GM11168 (cell line): ENCODE measurements around the gene IQGAP1.
"Not testable (repeated sequence)": the region's sequence is repeated elsewhere in the genome, so short reads cannot be mapped to it uniquely, and the experiment has no call there.

Experiments used
- in situ Hi-C: fragments of 300-500 bp; cut with MboI; formaldehyde crosslinking; loops from one replicate; pipeline ENCODE4 v1.12.0; 2022; ENCODE audit warnings: low sequenced_read_pairs; ENCODE audit not compliant: unreplicated experiment

Gene IQGAP1

DNA sequence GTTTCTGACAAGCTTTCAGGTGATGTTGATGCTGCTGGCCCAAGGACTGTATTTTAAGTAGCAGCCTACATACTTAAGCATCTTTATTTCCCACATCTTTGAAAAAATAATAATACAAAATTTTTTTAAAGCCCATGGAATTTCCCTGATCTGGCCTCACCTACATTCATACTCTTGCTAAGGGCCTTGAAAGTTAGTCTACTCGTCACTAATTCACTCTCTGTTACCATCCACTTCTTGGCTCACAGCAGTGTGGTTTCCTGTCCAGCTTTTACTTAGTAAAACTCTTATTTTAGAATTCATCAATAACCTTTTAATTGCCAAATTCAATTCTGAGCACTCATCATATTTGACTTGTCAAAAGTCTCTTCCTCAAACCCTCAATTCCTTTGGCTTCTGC, 82.4 kb downstream of the IQGAP1 start:
- in situ Hi-C loops: loop anchor here (10.0 kb wide), 1 partner anchor 146 kb away; no protein-coding TSS in a partner anchor

- in situ Hi-C loops: loop anchor here (10.0 kb wide), 1 partner anchor 146 kb away; no protein-coding TSS in a partner anchor
Measured at GRCh38 chr15:90471126-90471525, 83.1 kb downstream of the IQGAP1 start.

- in situ Hi-C loops: loop anchor here (10.0 kb wide), 1 partner anchor 147 kb away; no protein-coding TSS in a partner anchor
Measured at GRCh38 chr15:90471769-90472168, 83.7 kb downstream of the IQGAP1 start.

GRCh38 chr15:90478846-90479481, 90.9 kb downstream of the IQGAP1 start:
- in situ Hi-C loops: loop anchor here (10.0 kb wide), 1 partner anchor 154 kb away; no protein-coding TSS in a partner anchor

DNA sequence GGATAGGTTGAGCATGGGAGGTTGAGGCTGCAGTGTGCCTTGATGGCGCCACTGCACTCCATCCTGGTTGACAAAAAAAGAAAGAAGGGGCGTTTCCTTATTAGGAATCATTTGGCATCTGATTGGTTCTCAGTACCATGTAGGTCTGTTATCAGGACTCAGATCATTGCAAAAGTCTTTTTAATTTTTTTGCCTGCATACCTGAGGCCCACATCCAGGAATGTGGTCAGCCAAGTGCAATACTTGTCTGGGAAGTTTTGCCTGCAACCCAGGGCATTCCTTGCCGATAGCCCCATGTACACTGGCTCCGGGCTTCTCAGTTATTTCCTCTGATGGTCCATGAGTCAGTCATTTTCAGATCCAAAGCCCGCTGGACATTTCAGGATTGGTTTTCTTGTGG, 91.6 kb downstream of the IQGAP1 start:
- in situ Hi-C loops: loop anchor here (10.0 kb wide), 1 partner anchor 155 kb away; no protein-coding TSS in a partner anchor

DNA sequence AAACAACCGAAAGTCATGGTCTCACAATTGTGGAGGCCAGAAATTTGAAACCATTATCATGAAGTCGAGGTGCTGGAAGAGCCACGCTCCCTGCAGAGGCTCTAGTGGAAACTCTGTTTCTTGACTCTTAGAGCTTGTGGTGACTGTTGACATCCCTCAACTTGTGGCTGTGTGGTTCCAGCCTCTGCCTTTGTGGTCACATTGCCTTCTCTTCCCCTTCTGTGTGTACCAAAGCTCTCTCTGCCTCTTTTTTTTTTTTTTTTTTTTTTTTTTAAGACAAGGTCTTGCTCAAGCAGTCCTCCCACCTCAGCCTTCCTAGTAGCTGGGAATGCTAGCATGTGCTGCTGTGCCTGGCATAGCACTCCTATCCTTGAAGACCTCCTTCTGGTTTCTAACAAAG, 93.0 kb downstream of the IQGAP1 start:
- in situ Hi-C loops: no loop called here

DNA sequence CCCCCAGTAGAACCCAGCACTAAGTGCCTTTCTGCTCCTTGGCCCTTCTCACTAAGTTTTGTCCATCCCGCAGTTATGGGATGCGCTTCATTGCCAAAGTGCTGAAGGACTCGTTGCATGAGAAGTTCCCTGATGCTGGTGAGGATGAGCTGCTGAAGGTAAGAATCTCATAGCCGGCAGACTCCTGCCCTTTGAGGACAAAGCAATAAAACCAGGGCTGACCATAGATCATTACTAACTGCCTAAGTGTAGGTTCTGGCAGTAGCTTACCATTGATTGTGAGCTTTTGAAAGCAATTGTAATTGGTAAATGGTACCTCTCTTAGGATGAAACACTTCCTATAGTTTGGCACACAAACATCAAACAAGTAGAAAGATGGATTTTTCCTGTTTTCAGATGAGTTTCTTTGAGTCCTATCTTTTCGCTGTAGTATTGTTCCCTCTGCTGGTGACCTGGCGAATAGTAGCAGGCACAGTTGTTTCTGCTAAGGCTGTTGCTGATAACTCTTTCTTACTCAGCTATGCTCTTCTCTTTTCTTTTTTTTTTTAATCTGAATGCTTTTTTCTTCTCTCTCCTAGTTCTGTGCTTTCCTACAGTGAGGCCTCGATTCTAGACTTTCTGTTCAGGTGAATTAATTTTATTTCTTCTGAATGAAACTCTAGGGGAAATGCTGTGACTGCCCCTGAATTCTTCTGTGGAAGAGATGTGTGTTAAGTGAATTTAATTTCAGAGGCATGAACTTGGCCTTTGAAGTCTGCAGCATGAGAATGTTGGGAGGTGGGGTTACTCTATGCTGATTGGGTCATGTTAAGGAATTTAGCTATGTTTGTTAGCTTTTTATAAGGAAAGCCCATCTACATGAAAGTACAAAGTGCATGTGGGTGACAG, 94.3 kb downstream of the IQGAP1 start:
- in situ Hi-C loops: no loop called here

- in situ Hi-C loops: no loop called here
Measured at GRCh38 chr15:90483012-90483307, 94.9 kb downstream of the IQGAP1 start.

DNA sequence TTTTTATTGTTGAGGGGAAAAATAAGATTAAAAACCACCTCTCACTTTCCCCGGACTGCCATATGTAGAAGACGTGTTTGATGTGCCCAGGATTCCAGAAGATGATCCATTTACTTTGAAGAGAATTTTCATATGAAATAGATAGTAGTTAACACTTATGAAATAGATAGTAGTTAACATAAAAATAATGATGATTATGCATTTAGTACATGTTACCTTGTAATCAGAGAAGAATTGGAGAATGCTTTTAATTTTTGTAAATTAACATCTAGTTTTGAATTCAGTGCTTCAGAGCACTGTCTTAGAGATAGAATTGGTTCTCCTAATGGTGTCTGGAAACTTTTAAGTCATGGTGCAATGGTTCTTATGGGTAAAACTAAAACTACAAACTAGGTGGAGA, 95.6 kb downstream of the IQGAP1 start:
- in situ Hi-C loops: no loop called here

DNA sequence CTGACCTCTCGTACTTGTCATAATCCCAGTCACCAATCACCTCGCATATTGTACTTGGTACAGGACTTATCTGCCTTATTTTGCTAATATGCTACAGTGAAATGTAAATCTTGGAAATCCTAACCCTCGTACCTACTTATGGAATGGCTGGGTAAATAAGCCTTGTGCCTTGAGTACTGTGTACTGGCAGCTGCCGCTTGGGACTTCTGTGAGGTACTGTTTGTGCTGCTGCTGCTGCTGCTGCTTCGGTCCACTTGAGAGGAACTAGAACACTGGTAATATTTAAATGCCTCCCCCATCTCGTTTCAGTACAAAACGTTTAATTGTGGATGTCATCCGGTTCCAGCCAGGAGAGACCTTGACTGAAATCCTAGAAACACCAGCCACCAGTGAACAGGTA, 99.1 kb downstream of the IQGAP1 start:
- in situ Hi-C loops: no loop called here

GRCh38 chr15:90489514-90489913, 101.5 kb downstream of the IQGAP1 start:
- in situ Hi-C loops: no loop called here

- in situ Hi-C loops: no loop called here
Measured at GRCh38 chr15:90489944-90490343, 101.9 kb downstream of the IQGAP1 start.

DNA sequence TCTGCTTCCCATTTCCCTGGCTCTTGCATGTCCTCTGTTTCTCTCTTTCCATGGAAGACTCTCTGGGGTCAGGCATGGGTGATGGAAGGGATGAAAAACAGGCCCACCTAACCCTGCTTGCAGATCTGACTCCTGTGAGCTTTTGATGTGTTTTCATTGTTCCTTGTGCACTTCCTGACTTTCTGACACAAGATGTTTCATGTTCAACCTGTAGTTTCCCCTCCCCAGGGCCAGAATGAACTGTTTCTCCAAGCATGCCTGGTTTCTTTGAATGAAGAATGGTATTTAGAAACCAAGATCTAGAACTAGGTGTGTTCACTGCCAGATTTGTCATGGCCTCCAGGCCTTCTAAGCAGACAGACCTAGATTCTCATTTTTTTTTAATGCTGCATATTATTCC, 105.6 kb downstream of the IQGAP1 start:
- in situ Hi-C loops: no loop called here

GRCh38 chr15:90495067-90495466, 107.0 kb downstream of the IQGAP1 start:
- in situ Hi-C loops: no loop called here

DNA sequence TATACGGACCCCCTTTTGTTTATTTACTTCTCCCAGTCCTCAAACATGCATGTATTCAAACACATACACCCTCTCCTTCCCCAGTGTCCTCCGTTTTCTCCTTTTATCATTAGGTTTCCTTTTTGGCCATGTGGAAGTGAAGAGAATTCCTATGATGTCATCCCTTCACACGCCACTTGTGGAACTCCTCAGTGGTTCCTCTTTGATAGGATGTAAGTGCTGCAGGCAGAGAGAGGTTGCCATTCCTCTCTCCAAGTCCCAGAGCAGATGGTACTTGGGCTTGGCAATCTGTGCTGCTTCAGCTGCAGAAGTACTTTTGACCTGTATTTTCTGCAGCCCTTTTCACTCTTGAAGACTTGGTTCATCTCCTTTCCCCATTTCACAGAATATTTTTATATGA, 108.7 kb downstream of the IQGAP1 start:
- in situ Hi-C loops: no loop called here

DNA sequence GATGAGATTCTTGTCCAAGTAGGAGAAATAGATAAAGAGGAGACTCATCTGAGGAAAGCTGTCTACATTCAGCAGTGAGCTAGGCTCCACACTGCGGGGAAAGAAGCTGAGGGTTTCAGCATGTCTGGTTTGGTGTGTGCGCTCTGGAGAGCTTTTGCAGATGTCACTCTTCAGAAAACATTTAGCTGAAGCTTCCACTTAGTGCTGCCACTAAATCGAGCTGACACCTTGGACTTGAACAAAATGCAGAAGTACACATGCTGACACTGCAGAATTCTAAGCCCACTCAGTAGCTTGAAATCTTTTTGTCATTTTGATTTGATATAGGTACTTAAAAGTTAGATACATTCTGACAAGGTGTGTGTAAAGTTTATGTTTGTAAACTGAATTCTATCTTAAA, 109.3 kb downstream of the IQGAP1 start:
- in situ Hi-C loops: no loop called here

- in situ Hi-C loops: no loop called here
Measured at GRCh38 chr15:90497912-90498311, 109.9 kb downstream of the IQGAP1 start.

DNA sequence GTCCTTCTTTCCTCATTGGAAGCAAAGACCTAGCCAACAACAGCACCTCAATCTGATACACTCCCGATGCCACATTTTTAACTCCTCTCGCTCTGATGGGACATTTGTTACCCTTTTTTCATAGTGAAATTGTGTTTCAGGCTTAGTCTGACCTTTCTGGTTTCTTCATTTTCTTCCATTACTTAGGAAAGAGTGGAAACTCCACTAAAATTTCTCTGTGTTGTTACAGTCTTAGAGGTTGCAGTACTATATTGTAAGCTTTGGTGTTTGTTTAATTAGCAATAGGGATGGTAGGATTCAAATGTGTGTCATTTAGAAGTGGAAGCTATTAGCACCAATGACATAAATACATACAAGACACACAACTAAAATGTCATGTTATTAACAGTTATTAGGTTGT, 112.1 kb downstream of the IQGAP1 start:
- in situ Hi-C loops: no loop called here

- in situ Hi-C loops: no loop called here
Measured at GRCh38 chr15:90501898-90502297, 113.9 kb downstream of the IQGAP1 start.

GRCh38 chr15:90510781-90511180, 122.7 kb downstream of the IQGAP1 start:
- in situ Hi-C loops: not testable (repeated sequence)

DNA sequence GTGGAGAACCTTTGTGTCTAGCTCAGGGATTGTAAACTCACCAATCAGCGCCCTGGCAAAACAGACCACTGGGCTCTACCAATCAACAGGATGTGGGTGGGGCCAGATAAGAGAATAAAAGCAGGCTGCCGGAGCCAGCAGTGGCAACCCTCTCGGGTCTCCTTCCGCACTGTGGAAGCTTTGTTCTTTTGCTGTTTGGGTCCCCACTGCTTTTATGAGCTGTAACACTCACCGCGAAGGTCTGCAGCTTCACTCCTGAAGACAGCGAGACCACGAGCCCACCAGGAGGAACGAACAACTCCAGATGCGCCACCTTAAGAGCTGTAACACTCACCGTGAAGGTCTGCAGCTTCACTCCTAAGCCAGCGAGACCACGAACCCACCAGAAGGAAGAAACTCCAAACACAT, 123.2 kb downstream of the IQGAP1 start:
- in situ Hi-C loops: not testable (repeated sequence)

DNA sequence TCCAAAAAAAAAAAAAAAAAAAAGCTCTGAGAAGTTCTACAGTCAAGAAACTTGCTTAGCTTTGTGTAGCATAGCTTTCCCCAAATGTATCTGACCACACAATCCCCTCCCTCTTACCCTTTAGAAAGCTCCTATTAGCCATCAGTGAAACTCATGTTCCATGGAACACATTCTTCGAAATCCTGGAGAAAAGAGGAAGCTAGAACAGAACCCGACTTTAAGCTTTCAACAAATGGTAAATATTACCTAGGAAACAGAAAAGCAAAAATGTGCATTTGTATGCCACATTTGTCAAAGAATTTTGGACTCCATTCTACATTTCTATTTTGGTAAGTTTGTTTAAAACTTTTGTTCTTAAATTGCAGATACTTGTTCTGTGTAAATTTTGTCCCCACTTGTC, 124.2 kb downstream of the IQGAP1 start:
- in situ Hi-C loops: no loop called here
